Measurements from ENCODE around the gene ZCCHC17.

The ZCCHC17 gene

GRCh38 chr1:31324992-31325391 lies 28.2 kb downstream of the ZCCHC17 start:
- no peak for TF ChIP-seq CTCF (conservative IDR thresholded peaks at IDR 0.05; ENCODE audit: low read depth)
- CTCF ChIA-PET, result no interaction called here
- POLR2A ChIA-PET (ENCODE audit: low non-redundant PET), result no interaction called here
- no peak for DNase-seq (ENCODE audit: low spot score)
- no peak overlapping the region for H3K27ac ChIP-seq

GRCh38 chr1:31326461-31326860 lies 29.6 kb downstream of the ZCCHC17 start:
- no peak overlapping the region for H3K27ac ChIP-seq
- no peak for DNase-seq (ENCODE audit: low spot score)
- ChIA-PET POLR2A (ENCODE audit: low non-redundant PET) (no interaction called here), CTCF (interaction anchor here (0.6 to 0.7 kb wide), 2 partner anchors 102 to 322 kb away, joined by 3 to 4 read pairs; no protein-coding TSS in a partner anchor)
- no peak for TF ChIP-seq CTCF (conservative IDR thresholded peaks at IDR 0.05; ENCODE audit: low read depth)

- no peak overlapping the region for H3K27ac ChIP-seq
- peak; percentile 13 for DNase-seq (ENCODE audit: low spot score)
- TF ChIP-seq CTCF (conservative IDR thresholded peaks at IDR 0.05; ENCODE audit: low read depth), result no peak
- POLR2A ChIA-PET (ENCODE audit: low non-redundant PET), result no interaction called here
- CTCF ChIA-PET, result interaction anchor here (0.7 kb wide), 1 partner anchor 103 kb away, joined by 3 read pairs; no protein-coding TSS in a partner anchor
Observed at GRCh38 chr1:31327381-31327780, 30.5 kb downstream of the ZCCHC17 start.

GRCh38 chr1:31335007-31335406 lies 38.2 kb downstream of the ZCCHC17 start:
- ChIA-PET CTCF (interaction anchor here (0.8 to 1.1 kb wide), 2 partner anchors 54 to 151 kb away, joined by 4 read pairs; no protein-coding TSS in a partner anchor), POLR2A (ENCODE audit: low non-redundant PET) (no interaction called here)
- no peak overlapping the region for H3K27ac ChIP-seq
- peak; percentile 46 for DNase-seq (ENCODE audit: low spot score)
- TF ChIP-seq CTCF (conservative IDR thresholded peaks at IDR 0.05; ENCODE audit: low read depth), result peak; percentile 61

GRCh38 chr1:31336687-31337467 lies 40.0 kb downstream of the ZCCHC17 start:
- no peak for DNase-seq (ENCODE audit: low spot score)
- TF ChIP-seq CTCF (conservative IDR thresholded peaks at IDR 0.05; ENCODE audit: low read depth), result no peak
- ChIA-PET CTCF (interaction anchor here (0.6 to 0.8 kb wide), 3 partner anchors 24 to 185 kb away, joined by 3 read pairs; no protein-coding TSS in a partner anchor), POLR2A (ENCODE audit: low non-redundant PET) (no interaction called here)
- H3K27ac ChIP-seq, result no peak overlapping the region

- no peak for TF ChIP-seq CTCF (conservative IDR thresholded peaks at IDR 0.05; ENCODE audit: low read depth)
- CTCF ChIA-PET, result no interaction called here
- POLR2A ChIA-PET (ENCODE audit: low non-redundant PET), result no interaction called here
Observed at GRCh38 chr1:31344503-31344902, 47.7 kb downstream of the ZCCHC17 start.

More at GRCh38 chr1:31344503-31344902, 47.7 kb downstream of the ZCCHC17 start:
- no peak overlapping the region for H3K27ac ChIP-seq
- DNase-seq (ENCODE audit: low spot score), result no peak
